Measurements from ENCODE around the gene TGFBR3.

The TGFBR3 gene

GRCh38 chr1:91811363-91812025, 74.5 kb downstream of the TGFBR3 start:
- H3K23ac ChIP-seq (ENCODE audit: low read length), result no peak overlapping the region
- H3K14ac ChIP-seq (ENCODE audit: low read length), result no peak overlapping the region
- no peak overlapping the region for H2BK12ac ChIP-seq (ENCODE audit: low read length)
- no peak overlapping the region for H3K27ac ChIP-seq (ENCODE audit: low read depth, low read length)
- no peak overlapping the region for H3K4me2 ChIP-seq (ENCODE audit: low read length)
- no peak overlapping the region for H3K4me3 ChIP-seq (ENCODE audit: low read depth, low read length)
- H4K12ac ChIP-seq (ENCODE audit: low read depth, low read length), result no peak overlapping the region
- H4K8ac ChIP-seq (ENCODE audit: low read depth, low read length), result no peak overlapping the region
- no peak overlapping the region for H2BK120ac ChIP-seq (ENCODE audit: insufficient read depth, low read length, poor library complexity)
- peaks cover 2 to 4% of the 10 kb centered on the region in 2 experiments for H3K4me1 ChIP-seq (ENCODE audit: control insufficient read depth in 1 of 2, insufficient read depth in 2 of 2, low read length in 2 of 2)
- no peak overlapping the region for H3K4ac ChIP-seq (ENCODE audit: low read depth, low read length)
- H2AFZ ChIP-seq (ENCODE audit: insufficient read depth, low read length, poor library complexity), result no peak overlapping the region
- no peak overlapping the region for H2AK5ac ChIP-seq (ENCODE audit: low read length)
- no peaks in the 10 kb centered on the region for H3K36me3 ChIP-seq (ENCODE audit: control insufficient read depth in 1 of 2, insufficient read depth in 2 of 2, low read length in 2 of 2)
- no peaks in the 10 kb centered on the region for H3K9me3 ChIP-seq (ENCODE audit: insufficient read depth, low read depth, low read length)
- H4K91ac ChIP-seq (ENCODE audit: low read depth, low read length), result no peak overlapping the region
- WGBS (ENCODE audit: extremely low coverage, insufficient coverage, insufficient read length), result no CpG with 5 or more reads among the region's 3 CpGs
- H3K9ac ChIP-seq (ENCODE audit: low read length), result no peak overlapping the region
- no peaks in the 10 kb centered on the region for H3K79me1 ChIP-seq (ENCODE audit: low read length)
- no peak overlapping the region for H3K18ac ChIP-seq (ENCODE audit: low read length)
- no peaks in the 10 kb centered on the region for H3K79me2 ChIP-seq (ENCODE audit: control insufficient read depth, insufficient read depth, low read length, poor library complexity)
- DNase-seq, result no peak
- no peaks in the 10 kb centered on the region for H3K27me3 ChIP-seq (ENCODE audit: insufficient read depth, low read length)
- no peak overlapping the region for H2BK5ac ChIP-seq (ENCODE audit: low read depth, low read length, poor library complexity)

DNA sequence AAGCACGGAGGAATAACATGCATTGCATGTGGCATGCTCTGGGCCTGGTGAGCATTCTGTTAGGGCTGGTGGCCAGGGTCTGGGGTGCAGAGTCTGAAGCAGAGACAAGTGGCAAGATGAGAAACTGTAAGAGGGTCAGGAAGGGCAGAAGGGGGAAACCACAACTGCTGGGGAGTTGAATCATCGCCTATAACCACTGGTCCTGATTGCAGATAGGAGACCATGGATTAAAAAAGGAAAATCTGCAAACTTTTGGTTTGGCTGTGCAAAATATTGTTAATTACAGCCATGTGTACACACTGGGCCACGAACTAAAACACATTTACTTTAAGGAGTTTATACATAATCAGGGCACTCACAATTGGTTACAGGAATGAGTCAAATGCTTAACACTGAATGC, 76.6 kb downstream of the TGFBR3 start:
- Histone ChIP-seq H3K36me3 (ENCODE audit: control insufficient read depth in 1 of 2, insufficient read depth in 2 of 2, low read length in 2 of 2) (no peaks in the 10 kb centered on the region), H3K79me1 (ENCODE audit: low read length) (no peaks in the 10 kb centered on the region), H2BK120ac (ENCODE audit: insufficient read depth, low read length, poor library complexity) (no peak overlapping the region), H3K4me2 (ENCODE audit: low read length) (no peak overlapping the region), H2BK5ac (ENCODE audit: low read depth, low read length, poor library complexity) (no peak overlapping the region), H2BK12ac (ENCODE audit: low read length) (no peak overlapping the region), H4K91ac (ENCODE audit: low read depth, low read length) (no peak overlapping the region), H3K14ac (ENCODE audit: low read length) (no peak overlapping the region), H3K23ac (ENCODE audit: low read length) (no peak overlapping the region), H3K79me2 (ENCODE audit: control insufficient read depth, insufficient read depth, low read length, poor library complexity) (no peaks in the 10 kb centered on the region), H3K4me1 (ENCODE audit: control insufficient read depth in 1 of 2, insufficient read depth in 2 of 2, low read length in 2 of 2) (peaks cover 2 to 4% of the 10 kb centered on the region in 2 experiments), H3K18ac (ENCODE audit: low read length) (no peak overlapping the region), H3K9me3 (ENCODE audit: insufficient read depth, low read depth, low read length) (no peaks in the 10 kb centered on the region), H3K27ac (ENCODE audit: low read depth, low read length) (no peak overlapping the region), H3K4me3 (ENCODE audit: low read depth, low read length) (no peak overlapping the region), H4K8ac (ENCODE audit: low read depth, low read length) (no peak overlapping the region), H2AFZ (ENCODE audit: insufficient read depth, low read length, poor library complexity) (no peak overlapping the region), H3K4ac (ENCODE audit: low read depth, low read length) (no peak overlapping the region), H3K27me3 (ENCODE audit: insufficient read depth, low read length) (no peaks in the 10 kb centered on the region), H2AK5ac (ENCODE audit: low read length) (no peak overlapping the region), H3K9ac (ENCODE audit: low read length) (no peak overlapping the region), H4K12ac (ENCODE audit: low read depth, low read length) (no peak overlapping the region)
- WGBS (ENCODE audit: extremely low coverage, insufficient coverage, insufficient read length), result no CpG with 5 or more reads among the region's 3 CpGs
- no peak for DNase-seq

DNA sequence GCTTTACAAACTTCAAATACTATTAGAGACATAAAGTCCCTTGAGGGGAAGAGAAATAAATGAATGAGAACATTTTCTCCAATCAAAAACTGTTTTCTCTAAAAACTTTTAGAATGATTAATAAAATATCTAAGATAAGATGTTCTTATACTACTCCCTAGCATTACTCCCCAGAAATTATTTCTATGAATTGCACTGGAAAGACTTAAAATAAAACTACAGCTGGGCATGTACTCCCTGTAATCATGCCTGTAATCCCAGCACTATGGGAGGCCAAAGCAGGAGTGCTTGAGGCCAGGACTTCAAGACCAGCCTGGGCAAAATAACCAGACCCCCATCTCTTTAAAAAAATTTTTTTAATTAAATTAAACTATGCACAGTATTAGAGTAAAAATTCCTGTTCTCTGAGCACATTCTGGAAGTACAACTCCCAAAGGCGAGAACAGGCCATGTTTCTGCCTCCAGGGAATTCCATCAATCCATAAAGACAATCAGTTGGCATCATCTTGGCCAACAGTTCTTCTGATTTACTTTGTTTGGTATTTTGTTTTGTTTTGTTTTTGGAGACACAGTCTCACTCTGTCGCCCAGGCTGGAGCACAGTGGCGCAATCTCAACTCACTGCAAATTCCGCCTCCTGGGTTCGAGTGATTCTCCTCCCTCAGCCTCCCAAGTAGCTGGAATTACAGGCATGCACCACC, 77.9 kb downstream of the TGFBR3 start:
- Histone ChIP-seq H2AFZ (ENCODE audit: insufficient read depth, low read length, poor library complexity) (no peak overlapping the region), H3K36me3 (ENCODE audit: control insufficient read depth in 1 of 2, insufficient read depth in 2 of 2, low read length in 2 of 2) (no peaks in the 10 kb centered on the region), H3K79me2 (ENCODE audit: control insufficient read depth, insufficient read depth, low read length, poor library complexity) (no peaks in the 10 kb centered on the region), H2BK12ac (ENCODE audit: low read length) (no peak overlapping the region), H3K4me2 (ENCODE audit: low read length) (no peak overlapping the region), H3K4ac (ENCODE audit: low read depth, low read length) (no peak overlapping the region), H3K27ac (ENCODE audit: low read depth, low read length) (no peak overlapping the region), H4K8ac (ENCODE audit: low read depth, low read length) (no peak overlapping the region), H3K27me3 (ENCODE audit: insufficient read depth, low read length) (no peaks in the 10 kb centered on the region), H2BK120ac (ENCODE audit: insufficient read depth, low read length, poor library complexity) (no peak overlapping the region), H3K18ac (ENCODE audit: low read length) (no peak overlapping the region), H4K91ac (ENCODE audit: low read depth, low read length) (no peak overlapping the region), H3K9ac (ENCODE audit: low read length) (no peak overlapping the region), H4K12ac (ENCODE audit: low read depth, low read length) (no peak overlapping the region), H2BK5ac (ENCODE audit: low read depth, low read length, poor library complexity) (no peak overlapping the region), H3K9me3 (ENCODE audit: insufficient read depth, low read depth, low read length) (no peaks in the 10 kb centered on the region), H3K79me1 (ENCODE audit: low read length) (no peaks in the 10 kb centered on the region), H3K14ac (ENCODE audit: low read length) (no peak overlapping the region), H3K23ac (ENCODE audit: low read length) (no peak overlapping the region), H2AK5ac (ENCODE audit: low read length) (no peak overlapping the region), H3K4me3 (ENCODE audit: low read depth, low read length) (no peak overlapping the region), H3K4me1 (ENCODE audit: control insufficient read depth in 1 of 2, insufficient read depth in 2 of 2, low read length in 2 of 2) (peaks cover 2 to 4% of the 10 kb centered on the region in 2 experiments)
- peak; percentile 86 to 98 for DNase-seq
- WGBS (ENCODE audit: extremely low coverage, insufficient coverage, insufficient read length), result no CpG with 5 or more reads among the region's 5 CpGs

DNA sequence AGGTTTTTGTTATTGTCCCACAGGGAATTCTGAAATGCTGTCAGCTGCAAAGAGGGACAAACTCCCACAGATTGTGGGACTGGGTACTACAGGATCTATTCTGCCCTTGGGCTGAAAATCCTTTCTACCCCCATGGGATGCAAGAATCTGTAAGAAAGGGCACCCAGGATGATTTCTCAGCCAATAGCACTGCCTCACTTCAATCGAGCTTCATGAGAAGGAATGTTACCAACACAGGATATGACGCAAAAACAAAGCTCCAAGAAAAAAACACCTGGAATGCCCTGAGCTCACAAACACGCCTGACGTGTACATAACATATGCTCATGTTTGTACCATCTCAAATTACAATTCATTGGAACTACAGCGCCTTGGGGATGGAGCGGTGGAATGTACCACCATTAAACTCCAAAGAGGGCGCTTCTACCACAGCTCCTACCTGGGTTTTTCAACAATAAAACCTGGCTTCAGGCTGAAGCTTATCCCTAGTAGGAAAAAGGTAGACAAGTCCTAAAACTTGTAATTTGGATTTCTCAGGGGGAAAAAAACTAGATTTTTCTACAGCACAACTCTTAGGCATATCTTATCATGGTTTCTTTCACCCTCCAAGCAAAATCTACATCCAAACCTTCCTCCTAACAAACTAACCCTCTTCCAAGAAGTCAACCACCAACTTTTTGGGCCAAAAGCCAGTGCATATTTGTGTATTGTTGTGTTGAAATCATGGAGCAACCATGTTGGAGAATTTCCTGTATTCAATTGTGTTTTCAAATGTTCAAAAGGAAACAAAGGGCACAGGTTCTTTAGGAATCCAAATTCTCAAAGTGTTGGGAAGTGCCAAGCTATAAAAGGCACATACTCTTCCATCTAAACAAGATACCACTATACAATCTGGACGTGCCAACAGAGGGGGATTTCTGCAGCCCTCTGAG, 78.9 kb downstream of the TGFBR3 start:
- H3K9ac ChIP-seq (ENCODE audit: low read length), result no peak overlapping the region
- H2AFZ ChIP-seq (ENCODE audit: insufficient read depth, low read length, poor library complexity), result no peak overlapping the region
- H3K36me3 ChIP-seq (ENCODE audit: control insufficient read depth in 1 of 2, insufficient read depth in 2 of 2, low read length in 2 of 2), result no peaks in the 10 kb centered on the region
- DNase-seq, result peak; percentile 89 to 98
- no peak overlapping the region for H3K14ac ChIP-seq (ENCODE audit: low read length)
- no peak overlapping the region for H3K4ac ChIP-seq (ENCODE audit: low read depth, low read length)
- H4K8ac ChIP-seq (ENCODE audit: low read depth, low read length), result no peak overlapping the region
- no peaks in the 10 kb centered on the region for H3K27me3 ChIP-seq (ENCODE audit: insufficient read depth, low read length)
- no peak overlapping the region for H3K23ac ChIP-seq (ENCODE audit: low read length)
- no peak overlapping the region for H3K18ac ChIP-seq (ENCODE audit: low read length)
- no peak overlapping the region for H3K27ac ChIP-seq (ENCODE audit: low read depth, low read length)
- H2BK120ac ChIP-seq (ENCODE audit: insufficient read depth, low read length, poor library complexity), result no peak overlapping the region
- H3K79me2 ChIP-seq (ENCODE audit: control insufficient read depth, insufficient read depth, low read length, poor library complexity), result no peaks in the 10 kb centered on the region
- H4K91ac ChIP-seq (ENCODE audit: low read depth, low read length), result no peak overlapping the region
- H3K9me3 ChIP-seq (ENCODE audit: insufficient read depth, low read depth, low read length), result no peaks in the 10 kb centered on the region
- no CpG with 5 or more reads among the region's 8 CpGs for WGBS (ENCODE audit: extremely low coverage, insufficient coverage, insufficient read length)
- no peak overlapping the region for H2AK5ac ChIP-seq (ENCODE audit: low read length)
- no peak overlapping the region for H3K4me2 ChIP-seq (ENCODE audit: low read length)
- H3K79me1 ChIP-seq (ENCODE audit: low read length), result no peaks in the 10 kb centered on the region
- H3K4me3 ChIP-seq (ENCODE audit: low read depth, low read length), result no peak overlapping the region
- no peak overlapping the region for H2BK5ac ChIP-seq (ENCODE audit: low read depth, low read length, poor library complexity)
- H2BK12ac ChIP-seq (ENCODE audit: low read length), result no peak overlapping the region
- no peak overlapping the region for H4K12ac ChIP-seq (ENCODE audit: low read depth, low read length)
- H3K4me1 ChIP-seq (ENCODE audit: control insufficient read depth in 1 of 2, insufficient read depth in 2 of 2, low read length in 2 of 2), result peaks cover 2 to 4% of the 10 kb centered on the region in 2 experiments

Data from trophoblast cell (in vitro differentiated cells and primary cell).